OCI-LY1 (cell line): ENCODE measurements around the gene KRT12.
"Not testable (repeated sequence)": the region's sequence is repeated elsewhere in the genome, so short reads cannot be mapped to it uniquely, and the experiment has no call there.

Source experiments
- H2AFZ ChIP-seq: fragments of 200-600 bp; sonication (generic), shearing (Covaris generic); 2 replicates; pipeline ENCODE4 v1.6.0; 2014; ENCODE audit warnings: antibody characterized with exemption, mild to moderate bottlenecking, low read length
- H3F3A ChIP-seq: fragments of 200-600 bp; sonication (generic), shearing (Covaris generic); 2 replicates; pipeline ENCODE4 v1.6.0; 2014; ENCODE audit warnings: mild to moderate bottlenecking, antibody characterized with exemption, low read length, moderate library complexity; ENCODE audit not compliant: insufficient read depth
- H3K27ac ChIP-seq: fragments of 200-600 bp; sonication (generic); 2 replicates; pipeline ENCODE4 v1.5.1; 2014; ENCODE audit warnings: low read length, mixed run types, mild to moderate bottlenecking, low read depth; ENCODE audit not compliant: poor library complexity, severe bottlenecking
- H3K27me3 ChIP-seq: fragments of 200-600 bp; sonication (generic); 2 replicates; pipeline ENCODE4 v1.6.0; 2014; ENCODE audit warnings: antibody characterized with exemption, mild to moderate bottlenecking, low read length, moderate library complexity; ENCODE audit not compliant: insufficient read depth
- H3K36me3 ChIP-seq: fragments of 200-600 bp; sonication (generic); 2 replicates; pipeline ENCODE4 v1.6.1; 2014; ENCODE audit warnings: mild to moderate bottlenecking, antibody characterized with exemption, low read length, moderate library complexity, mixed read lengths; ENCODE audit not compliant: insufficient read depth
- H3K4me1 ChIP-seq: fragments of 200-600 bp; sonication (generic); 2 replicates; pipeline ENCODE4 v1.5.1; 2014; ENCODE audit warnings: mild to moderate bottlenecking, low read length, moderate library complexity; ENCODE audit not compliant: insufficient read depth, severe bottlenecking
- H3K4me2 ChIP-seq: fragments of 200-600 bp; sonication (generic), shearing (Covaris generic); 2 replicates; pipeline ENCODE4 v1.6.1; 2014; ENCODE audit warnings: low read length
- H3K4me3 ChIP-seq: fragments of 200-600 bp; sonication (generic); 2 replicates; pipeline ENCODE4 v1.5.1; 2014; ENCODE audit warnings: low read length, low read depth, mild to moderate bottlenecking, mixed read lengths; ENCODE audit not compliant: poor library complexity, severe bottlenecking
- H3K79me2 ChIP-seq: fragments of 200-600 bp; shearing (Covaris generic); 2 replicates; pipeline ENCODE4 v1.6.1; 2016; ENCODE audit warnings: mixed run types, low read length, mixed read lengths; ENCODE audit not compliant: insufficient read depth
- H3K9ac ChIP-seq: fragments of 200-600 bp; sonication (generic), shearing (Covaris generic); 2 replicates; pipeline ENCODE4 v1.6.1; 2014; ENCODE audit warnings: mild to moderate bottlenecking, low read length, mixed read lengths
- H3K9me2 ChIP-seq: fragments of 200-600 bp; sonication (generic), shearing (Covaris generic); 2 replicates; pipeline ENCODE4 v1.6.1; 2014; ENCODE audit warnings: low read depth, mild to moderate bottlenecking, low read length, mixed read lengths
- H3K9me3 ChIP-seq: fragments of 200-600 bp; shearing (Covaris generic); 2 replicates; pipeline ENCODE4 v1.6.1; 2014; ENCODE audit warnings: low read length, mixed read lengths
- H4K20me1 ChIP-seq: fragments of 200-600 bp; sonication (generic), shearing (Covaris generic); 2 replicates; pipeline ENCODE4 v1.6.0; 2016; ENCODE audit warnings: mild to moderate bottlenecking, low read length; ENCODE audit not compliant: insufficient read depth
- EZH2 ChIP-seq: fragments of 200-600 bp; sonication (generic), shearing (Covaris generic); IDR thresholded peaks from 2 replicates; pipeline ENCODE4 v1.8.0; 2017; ENCODE audit warnings: borderline replicate concordance, mixed run types, mild to moderate bottlenecking, antibody characterized with exemption, low read length, moderate library complexity, mixed read lengths
- TF ChIP-seq, protein P1 (sequence below): fragments of 200-600 bp; sonication (generic), shearing (Covaris generic); IDR thresholded peaks from 2 replicates; pipeline ENCODE4 v1.5.1; 2017; ENCODE audit warnings: mild to moderate bottlenecking, antibody characterized with exemption, low read length, moderate library complexity, mixed read lengths

KRT12 gene

DNA sequence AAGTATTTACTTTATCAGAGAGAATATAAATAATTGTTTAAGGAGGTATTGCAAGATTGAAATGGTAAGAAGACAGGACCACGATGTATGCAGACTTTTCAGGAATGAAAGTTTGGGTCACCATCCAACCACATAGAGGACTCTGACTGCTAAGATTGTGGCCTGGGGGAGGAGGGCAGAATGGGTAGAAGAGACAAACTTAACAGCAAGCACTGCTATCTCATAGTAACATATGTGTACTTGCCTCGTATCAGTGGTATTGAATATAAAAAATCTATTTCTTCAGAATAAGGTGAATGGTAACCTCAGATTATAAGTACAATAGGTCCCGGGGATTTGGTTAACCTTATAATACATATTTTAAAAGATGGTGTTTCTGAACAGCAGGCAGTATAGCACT is 50.5 kb downstream of the KRT12 start:
- H3K4me2 ChIP-seq = no peak overlapping the region
- H3K9me3 ChIP-seq = peaks cover 3% of the 10 kb centered on the region; the same call in 1 of the 2 replicates
- TF ChIP-seq, protein P1, sequence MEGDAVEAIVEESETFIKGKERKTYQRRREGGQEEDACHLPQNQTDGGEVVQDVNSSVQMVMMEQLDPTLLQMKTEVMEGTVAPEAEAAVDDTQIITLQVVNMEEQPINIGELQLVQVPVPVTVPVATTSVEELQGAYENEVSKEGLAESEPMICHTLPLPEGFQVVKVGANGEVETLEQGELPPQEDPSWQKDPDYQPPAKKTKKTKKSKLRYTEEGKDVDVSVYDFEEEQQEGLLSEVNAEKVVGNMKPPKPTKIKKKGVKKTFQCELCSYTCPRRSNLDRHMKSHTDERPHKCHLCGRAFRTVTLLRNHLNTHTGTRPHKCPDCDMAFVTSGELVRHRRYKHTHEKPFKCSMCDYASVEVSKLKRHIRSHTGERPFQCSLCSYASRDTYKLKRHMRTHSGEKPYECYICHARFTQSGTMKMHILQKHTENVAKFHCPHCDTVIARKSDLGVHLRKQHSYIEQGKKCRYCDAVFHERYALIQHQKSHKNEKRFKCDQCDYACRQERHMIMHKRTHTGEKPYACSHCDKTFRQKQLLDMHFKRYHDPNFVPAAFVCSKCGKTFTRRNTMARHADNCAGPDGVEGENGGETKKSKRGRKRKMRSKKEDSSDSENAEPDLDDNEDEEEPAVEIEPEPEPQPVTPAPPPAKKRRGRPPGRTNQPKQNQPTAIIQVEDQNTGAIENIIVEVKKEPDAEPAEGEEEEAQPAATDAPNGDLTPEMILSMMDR = no peak
- no peak for TF ChIP-seq EZH2
- peaks cover 28% of the 10 kb centered on the region for H3K36me3 ChIP-seq
- no peak overlapping the region for H2AFZ ChIP-seq
- H3F3A ChIP-seq = no peaks in the 10 kb centered on the region; the same call in 1 of the 2 replicates
- H3K9ac ChIP-seq = no peak overlapping the region
- H3K79me2 ChIP-seq = no peaks in the 10 kb centered on the region
- H3K27me3 ChIP-seq = no peaks in the 10 kb centered on the region
- H3K27ac ChIP-seq = no peak overlapping the region
- no peak overlapping the region for H3K4me3 ChIP-seq
- no peaks in the 10 kb centered on the region for H3K9me2 ChIP-seq
- peaks cover 15% of the 10 kb centered on the region for H3K4me1 ChIP-seq
- H4K20me1 ChIP-seq = no peaks in the 10 kb centered on the region

DNA sequence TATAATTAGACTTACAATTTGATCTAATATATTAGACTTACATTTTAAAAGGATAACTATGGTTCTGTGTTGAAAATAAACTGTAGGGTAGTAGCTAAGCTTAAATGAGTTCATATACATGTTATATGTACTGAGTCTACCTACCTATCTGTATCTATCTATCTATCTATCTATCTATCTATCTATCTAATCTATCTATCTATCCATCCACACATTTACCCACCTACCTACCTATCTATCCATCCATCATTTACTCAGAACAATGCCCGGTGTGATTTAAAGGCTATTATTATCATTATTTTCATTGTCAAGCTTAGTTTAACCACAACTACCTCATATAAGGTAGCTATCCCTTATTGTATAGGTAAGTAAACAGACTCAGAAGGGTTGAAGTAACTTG is 51.6 kb downstream of the KRT12 start:
- H3K4me1 ChIP-seq = peaks cover 15% of the 10 kb centered on the region

DNA sequence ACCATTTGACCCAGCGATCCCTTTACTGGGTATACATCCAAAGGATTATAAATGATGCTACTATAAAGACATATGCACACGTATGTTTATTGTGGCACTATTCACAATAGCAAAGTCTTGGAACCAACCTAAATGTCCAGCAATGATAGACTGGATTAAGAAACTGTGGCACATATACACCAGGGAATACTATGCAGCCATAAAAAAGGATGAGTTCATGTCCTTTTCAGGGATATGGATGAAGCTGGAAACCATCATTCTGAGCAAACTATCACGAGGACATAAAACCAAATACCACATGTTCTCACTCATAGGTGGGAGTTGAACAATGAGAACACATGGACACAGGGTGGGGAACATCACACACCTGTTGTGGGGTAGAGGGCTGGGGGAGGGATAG is 52.4 kb downstream of the KRT12 start:
- not testable (repeated sequence) for H3K79me2 ChIP-seq, H3F3A ChIP-seq, H2AFZ ChIP-seq, H3K9me3 ChIP-seq, H4K20me1 ChIP-seq, H3K4me2 ChIP-seq, H3K9ac ChIP-seq, H3K4me3 ChIP-seq, H3K9me2 ChIP-seq, H3K27me3 ChIP-seq, H3K27ac ChIP-seq
- Histone ChIP-seq H3K4me1 (peaks cover 13% of the 10 kb centered on the region), H3K36me3 (peaks cover 21% of the 10 kb centered on the region)

More for the DNA sequence above, 51.6 kb downstream of the KRT12 start:
- no peak overlapping the region for H3K27ac ChIP-seq
- peaks cover 28% of the 10 kb centered on the region for H3K36me3 ChIP-seq
- H3K9ac ChIP-seq = no peak overlapping the region
- no peak overlapping the region for H3K4me2 ChIP-seq
- no peaks in the 10 kb centered on the region for H3K27me3 ChIP-seq
- peaks cover 3% of the 10 kb centered on the region; the same call in 1 of the 2 replicates for H3K9me3 ChIP-seq
- H3K9me2 ChIP-seq = no peaks in the 10 kb centered on the region
- no peaks in the 10 kb centered on the region for H4K20me1 ChIP-seq
- no peaks in the 10 kb centered on the region; the same call in 1 of the 2 replicates for H3F3A ChIP-seq
- no peak overlapping the region for H3K4me3 ChIP-seq
- H3K79me2 ChIP-seq = no peaks in the 10 kb centered on the region
- no peak for TF ChIP-seq EZH2
- TF ChIP-seq, protein P1 = no peak
- H2AFZ ChIP-seq = no peak overlapping the region

DNA sequence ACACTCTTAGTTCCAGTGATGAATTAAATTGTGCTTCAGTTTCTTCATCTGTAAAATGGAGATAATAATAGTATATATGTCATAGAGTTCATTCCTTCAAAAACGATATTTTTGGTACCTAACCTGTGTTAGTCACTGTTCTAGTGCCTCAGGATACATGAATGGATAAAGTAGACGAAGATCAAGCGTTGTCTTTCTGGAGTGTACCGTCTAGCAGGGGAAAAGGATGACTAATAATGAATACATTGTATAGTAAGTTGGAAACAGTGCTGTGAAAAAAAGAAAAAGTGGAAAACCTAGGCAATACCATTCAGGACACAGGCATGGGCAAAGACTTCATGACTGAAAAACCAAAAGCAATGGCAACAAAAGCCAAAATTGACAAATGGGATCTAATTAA is 53.2 kb downstream of the KRT12 start:
- no peak overlapping the region for H3K27ac ChIP-seq
- TF ChIP-seq EZH2 = no peak
- TF ChIP-seq, protein P1 = no peak
- no peaks in the 10 kb centered on the region for H3F3A ChIP-seq

More for the DNA sequence above, 53.2 kb downstream of the KRT12 start:
- peaks cover 16% of the 10 kb centered on the region for H3K36me3 ChIP-seq
- H4K20me1 ChIP-seq = no peaks in the 10 kb centered on the region
- no peaks in the 10 kb centered on the region for H3K9me3 ChIP-seq
- H3K9me2 ChIP-seq = no peaks in the 10 kb centered on the region
- no peak overlapping the region for H3K4me3 ChIP-seq
- H3K79me2 ChIP-seq = no peaks in the 10 kb centered on the region
- H3K4me1 ChIP-seq = peaks cover 7% of the 10 kb centered on the region
- no peak overlapping the region for H3K9ac ChIP-seq
- H3K27me3 ChIP-seq = no peaks in the 10 kb centered on the region
- no peak overlapping the region for H3K4me2 ChIP-seq
- H2AFZ ChIP-seq = no peak overlapping the region
